Stimulated activated CD8-positive, alpha-beta memory T cell treated with anti-CD3 and anti-CD28 coated beads, Interleukin-4, amount 100 ng/mL, for 4 hours (primary cell): Measurements from ENCODE around the gene RPS27A.
"Not testable (repeated sequence)": the region's sequence is repeated elsewhere in the genome, so short reads cannot be mapped to it uniquely, and the experiment has no call there.

Experiments used
- DNase-seq, 2 donors: peaks; one replicate each; pipeline ENCODE4 v3.0.0-alpha.2; 2020; ENCODE audit warnings: low read depth in 2 of 2, low spot score in 1 of 2

The RPS27A gene

DNA sequence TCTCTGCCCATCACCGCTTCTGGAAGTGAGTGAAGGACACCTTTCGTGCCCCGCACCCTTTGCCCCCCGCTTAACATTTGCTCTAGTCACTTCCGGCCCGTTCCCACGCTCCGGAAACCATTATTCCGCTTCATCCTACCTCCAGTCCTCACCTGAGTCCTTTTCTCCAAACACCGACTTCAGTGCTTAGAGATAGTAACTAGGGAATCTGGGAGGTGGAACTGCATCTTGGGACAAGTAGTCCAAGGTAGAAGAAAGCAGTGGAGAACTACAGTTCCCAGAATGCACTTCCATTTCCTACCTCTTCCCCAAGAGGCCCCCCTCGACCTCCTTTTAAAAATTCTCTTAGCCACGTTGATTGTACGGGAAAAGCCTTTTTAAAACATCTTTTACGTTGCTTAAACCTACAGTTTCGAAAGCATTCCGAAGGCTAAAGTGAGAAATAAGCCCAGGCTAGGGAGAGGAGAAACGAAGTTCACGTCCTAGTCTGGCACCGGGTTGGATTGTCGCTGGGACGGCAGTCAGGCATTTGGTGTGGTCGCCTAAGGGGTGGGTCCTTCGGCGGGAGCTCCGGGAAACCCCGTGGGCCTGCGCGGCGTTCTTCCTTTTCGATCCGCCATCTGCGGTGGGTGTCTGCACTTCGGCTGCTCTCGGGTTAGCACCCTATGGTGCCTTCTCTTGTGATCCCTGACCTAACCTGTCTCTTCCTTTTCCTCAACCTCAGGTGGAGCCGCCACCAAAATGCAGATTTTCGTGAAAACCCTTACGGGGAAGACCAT lies at the start of gene RPS27A, which contains the start of gene CLHC1:
Gene RPS27A, plus strand, starts transcription at position 605 of the 779 bp plus-strand sequence. Its CDS starts 137 bp downstream, at position 742.
Gene CLHC1, minus strand, starts transcription at position 210 of the 779 bp plus-strand sequence. CDS start 9,882 bp downstream, outside the sequence.
- peak; percentile 88 to 89 for DNase-seq

DNA sequence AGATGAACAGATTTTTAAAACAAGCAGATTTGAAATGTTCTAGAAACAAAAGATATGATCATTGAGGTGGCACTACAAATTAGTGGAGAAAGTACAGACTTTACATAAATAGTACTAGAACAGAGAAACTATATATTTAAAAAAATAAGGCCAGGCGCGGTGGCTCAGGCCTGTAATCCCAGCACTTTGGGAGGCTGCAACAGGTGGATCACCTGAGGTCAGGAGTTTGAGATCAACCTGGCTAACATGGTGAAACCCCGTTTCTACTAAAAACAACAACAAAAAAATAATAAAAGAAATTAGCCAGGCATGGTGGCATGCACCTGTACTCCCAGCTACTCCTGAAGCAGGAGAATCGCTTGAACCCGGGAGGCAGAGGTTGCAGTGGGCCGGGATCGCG lies 45.7 kb upstream of the RPS27A start:
- not testable (repeated sequence) for DNase-seq

DNA sequence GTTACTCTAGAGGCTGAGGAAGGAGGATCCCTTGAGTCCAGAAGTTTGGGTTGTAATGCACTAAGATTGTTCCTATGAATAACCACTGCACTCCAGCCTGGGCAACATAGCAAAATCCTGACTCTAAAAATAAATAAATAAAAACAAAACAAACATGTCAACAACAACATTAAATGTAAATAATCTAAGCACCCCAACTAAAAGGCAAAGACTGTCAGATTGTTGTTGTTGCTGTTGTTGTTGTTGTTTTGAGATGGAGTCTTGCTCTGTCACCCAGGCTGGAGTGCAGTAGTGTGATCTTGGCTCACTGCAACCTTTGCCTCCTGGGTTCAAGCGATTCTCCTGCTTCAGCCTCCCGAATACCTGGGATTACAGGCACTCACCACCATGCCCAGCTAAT lies 40.6 kb upstream of the RPS27A start:
- DNase-seq, result not testable (repeated sequence)

DNA sequence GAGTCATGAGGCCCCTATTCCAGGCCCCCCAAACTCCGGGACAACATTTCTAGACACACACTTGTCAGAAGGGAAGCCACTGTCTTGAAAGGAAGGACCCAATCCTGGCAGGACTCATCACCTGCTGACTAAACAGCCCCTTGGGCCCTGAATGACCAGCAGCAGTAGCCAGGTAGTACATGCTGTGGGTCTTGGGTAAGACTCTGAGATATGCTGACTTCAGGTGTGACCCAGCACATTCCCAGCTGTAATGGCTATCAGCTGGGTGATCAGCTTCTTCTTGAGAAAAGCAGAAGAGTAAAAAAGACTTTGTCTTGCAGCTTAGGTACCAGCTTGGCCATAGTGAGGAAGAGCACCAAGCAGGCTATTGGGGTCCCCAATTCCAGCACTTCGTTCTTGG lies 36.0 kb upstream of the RPS27A start:
- no peak for DNase-seq

DNA sequence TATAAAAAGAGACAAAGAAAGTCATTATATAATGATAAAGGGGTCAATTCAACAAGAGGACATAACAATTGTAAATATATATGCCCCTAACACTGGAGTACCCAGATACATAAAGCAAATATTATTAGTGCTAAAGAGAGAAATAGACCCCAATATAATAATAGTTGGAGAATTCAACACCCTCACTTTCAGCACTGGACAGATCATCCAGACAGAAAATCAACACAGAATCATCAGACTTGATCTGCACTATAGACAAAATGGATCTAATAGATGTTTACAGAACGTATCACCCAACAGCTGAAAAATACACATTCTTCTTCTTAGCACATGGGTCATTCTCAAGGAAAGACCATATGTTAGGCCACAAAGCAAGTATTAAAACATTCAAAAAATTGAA lies 32.1 kb upstream of the RPS27A start:
- DNase-seq, result no peak

DNA sequence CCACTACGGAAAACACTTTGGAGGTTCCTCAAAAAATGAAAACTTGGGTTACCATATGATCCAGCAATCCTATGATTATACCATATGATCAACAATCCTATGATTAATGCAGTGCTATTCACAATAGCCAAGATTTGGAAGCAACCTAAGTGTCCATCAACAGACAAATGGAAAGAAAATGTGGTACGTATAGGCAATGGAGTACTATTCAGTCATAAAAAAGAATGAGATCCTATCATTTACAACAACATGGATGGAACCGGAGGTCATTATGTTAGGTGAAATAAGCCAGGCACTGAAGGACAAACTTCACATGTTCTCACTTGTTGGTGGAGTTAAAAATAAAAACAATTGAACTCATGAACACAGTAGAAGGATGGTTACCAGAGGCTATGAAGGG lies 28.0 kb upstream of the RPS27A start:
- DNase-seq, result no peak

DNA sequence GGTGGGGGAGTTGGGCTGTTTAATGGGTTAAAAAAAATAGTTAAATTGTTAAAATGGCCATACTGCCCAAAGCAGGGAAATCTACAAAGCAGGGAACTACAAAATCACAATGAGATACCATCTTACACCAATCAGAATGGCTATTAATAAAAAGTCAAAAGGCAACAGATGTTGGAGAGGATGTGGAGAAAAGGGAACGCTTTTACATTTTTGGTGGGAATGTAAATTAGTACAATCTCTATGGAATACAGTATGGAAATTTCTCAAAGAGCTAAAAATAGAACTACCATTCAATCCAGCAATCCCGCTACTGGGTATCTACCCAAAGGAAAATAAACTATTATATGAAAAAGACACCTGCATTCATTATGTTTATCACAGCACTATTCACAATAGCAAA lies 27.5 kb upstream of the RPS27A start:
- no peak for DNase-seq

DNA sequence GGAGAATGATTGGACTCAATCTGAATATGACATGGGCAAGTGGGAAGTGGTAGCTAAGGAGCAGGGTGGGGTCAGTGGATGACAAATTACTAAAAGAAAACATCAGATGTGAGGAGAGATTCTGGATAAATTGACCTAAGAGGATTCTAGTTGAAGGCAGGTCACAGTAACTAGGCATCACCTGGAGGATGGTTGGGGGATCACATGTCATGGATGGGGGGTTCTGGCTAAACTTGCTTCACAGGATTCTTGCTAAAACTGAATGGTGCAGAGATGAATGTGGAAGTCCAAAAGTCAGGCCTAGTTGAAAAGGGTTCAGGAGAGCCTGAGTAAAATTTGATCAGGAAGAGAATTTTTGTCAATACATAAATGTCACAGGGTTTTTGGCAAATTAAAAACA lies 18.7 kb upstream of the RPS27A start:
- DNase-seq, result no peak

DNA sequence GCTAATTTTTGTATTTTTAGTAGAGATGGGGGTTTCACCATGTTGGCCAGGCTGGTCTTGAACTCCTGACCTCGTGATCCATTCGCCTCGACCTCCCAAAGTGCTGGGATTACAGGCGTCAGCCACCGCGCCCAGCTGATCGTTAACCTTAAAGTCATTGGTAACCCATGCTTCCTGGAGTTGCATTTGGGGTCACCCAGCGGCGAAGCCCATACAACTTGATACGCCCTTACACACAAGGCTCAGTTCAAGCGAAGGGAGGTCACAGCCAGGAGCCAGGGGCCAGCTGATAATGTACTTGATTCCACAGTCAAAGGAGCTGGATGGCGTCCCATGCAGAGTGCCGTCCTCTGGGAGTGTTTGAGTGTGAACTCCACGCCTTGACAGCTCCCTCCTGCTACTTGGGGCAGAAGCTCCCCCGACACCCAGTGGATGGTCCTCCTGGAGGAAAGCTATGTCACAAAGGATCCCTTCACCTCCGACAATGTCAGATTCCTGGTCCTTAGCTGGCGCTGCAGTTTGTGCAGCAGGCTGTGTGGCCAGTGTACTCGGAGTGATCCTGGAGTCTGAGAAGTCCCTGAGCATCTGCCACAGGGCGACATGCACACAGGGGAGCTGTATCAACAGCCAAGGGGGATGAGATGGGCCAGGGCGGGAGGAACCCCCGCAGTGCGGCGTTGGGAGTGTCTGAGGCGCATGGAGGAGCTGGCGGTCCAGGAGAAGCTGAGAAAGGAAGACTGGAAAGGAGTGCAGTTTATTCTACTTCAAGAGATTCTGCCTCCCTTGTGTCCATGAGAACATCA lies 8.3 kb upstream of the RPS27A start:
- DNase-seq, result no peak

DNA sequence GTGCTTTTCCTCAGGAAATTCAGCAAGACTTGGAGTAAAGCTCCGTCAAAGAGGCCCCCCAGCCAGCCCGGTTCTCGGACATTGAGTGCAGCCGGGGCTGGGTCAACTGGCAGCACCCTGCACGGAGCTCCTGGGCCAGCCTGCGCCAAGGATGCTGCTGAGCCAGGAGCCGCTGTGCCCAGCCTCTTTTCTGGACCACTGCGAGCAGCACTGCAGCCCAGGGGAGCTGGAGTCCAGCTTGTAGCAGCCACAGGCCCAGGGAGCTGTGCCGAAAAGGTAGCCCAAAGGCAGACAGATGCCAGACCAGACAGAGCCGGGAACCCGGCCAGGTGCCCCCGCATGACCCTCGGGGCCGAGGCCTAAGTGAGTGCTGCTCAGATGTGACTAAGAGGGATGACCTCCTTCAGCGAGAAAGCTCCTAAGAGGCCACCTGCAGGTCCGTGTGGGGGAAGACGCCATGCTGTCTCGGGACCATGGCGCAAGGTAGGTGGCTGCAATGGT lies 7.7 kb upstream of the RPS27A start:
- DNase-seq, result no peak

DNA sequence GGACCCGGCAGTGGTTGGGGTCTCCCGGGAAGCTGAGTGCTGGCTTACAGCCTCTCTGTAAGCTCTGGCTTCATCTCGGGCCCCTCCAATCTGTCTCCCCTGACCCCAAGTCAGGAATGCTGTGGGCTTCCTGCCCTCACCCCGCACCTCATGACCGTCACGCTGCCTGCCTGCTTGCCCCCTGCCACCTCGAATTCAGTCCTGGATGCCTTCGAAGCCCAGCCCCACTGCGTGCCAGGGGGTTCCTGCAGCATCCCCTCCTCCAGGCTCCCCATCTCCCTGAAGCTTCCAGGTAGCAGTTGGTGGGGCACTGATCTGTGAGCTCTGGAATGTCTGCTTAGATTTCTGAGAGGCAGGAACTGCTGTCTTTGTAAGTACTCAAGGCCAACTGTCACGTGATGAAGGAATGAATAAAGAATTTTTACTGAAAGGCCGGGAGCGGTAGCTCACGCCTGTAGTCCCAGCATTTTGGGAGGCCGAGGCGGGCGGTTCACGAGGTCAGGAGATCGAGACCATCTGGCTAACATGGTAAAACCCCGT lies 6.9 kb upstream of the RPS27A start:
- DNase-seq, result no peak

DNA sequence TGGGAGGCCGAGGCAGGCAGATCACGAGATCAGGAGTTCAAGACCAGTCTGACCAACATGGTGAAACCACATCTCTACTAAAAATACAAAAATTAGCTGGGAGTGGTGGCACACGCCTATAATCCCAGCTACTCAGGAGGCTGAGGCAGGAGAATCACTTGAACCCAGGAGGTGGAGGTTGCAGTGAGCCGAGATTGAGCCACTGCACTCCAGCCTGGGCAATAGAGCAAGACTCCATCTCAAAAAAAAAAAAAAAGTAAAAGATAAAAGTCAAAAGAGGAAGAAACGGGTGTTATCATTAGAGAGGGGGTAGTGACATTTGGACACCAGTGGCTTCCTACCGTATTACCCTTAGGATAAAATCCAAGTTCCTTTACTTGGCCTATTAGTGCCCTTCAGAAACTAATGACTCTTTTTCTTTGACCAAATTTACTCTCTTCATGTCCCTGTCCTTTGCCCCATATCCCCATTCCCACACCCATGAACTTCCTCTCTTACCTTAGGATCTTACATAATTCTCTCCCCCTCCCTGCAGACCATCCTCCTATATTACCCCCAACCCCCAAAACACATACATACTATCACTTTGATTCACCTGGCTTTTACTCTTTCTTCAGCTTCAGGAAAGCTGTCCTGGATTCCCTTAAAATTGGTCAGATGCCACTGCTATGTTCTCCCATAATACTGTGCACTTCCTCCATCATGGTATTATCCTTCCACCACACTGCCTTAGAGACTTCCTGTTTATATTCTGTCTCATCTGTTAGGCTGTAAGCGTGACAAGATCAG lies 4.9 kb upstream of the RPS27A start:
- DNase-seq, result not testable (repeated sequence)

DNA sequence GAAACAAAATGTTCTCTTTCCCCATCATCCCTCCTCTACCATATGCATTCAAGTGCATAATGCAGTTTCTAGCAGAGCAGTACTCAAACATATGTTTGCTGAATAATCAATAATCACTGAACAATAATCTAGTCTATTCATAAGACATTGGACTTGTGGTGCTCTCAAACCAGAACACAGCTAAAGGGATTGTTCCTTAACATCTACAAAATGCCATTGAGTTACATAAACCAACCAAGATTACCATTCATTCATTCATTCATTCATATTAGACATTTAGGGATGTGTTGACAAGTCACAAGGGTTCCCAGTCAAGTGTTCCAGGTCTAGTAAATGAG lies 4.3 kb upstream of the RPS27A start:
- no peak for DNase-seq

DNA sequence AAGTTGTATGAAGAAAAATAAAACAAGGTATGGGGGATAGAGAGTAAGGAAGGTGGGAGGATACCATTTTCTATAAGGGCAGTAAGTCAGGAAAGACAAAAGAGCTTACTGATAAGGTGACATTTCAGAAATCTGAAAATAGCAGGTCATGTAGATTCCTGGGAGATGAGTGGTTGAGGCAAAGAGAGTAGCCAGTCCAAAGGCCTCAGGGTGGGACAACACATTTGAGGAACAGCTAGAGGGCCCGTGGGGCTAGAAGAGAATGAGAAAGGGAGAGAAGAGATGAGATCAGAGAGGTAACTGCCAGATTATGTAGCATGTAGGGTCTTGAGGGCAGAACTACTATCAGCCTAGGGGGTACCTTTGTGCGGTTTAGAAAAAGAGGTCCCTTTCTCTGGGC lies 3.3 kb upstream of the RPS27A start:
- DNase-seq, result no peak

DNA sequence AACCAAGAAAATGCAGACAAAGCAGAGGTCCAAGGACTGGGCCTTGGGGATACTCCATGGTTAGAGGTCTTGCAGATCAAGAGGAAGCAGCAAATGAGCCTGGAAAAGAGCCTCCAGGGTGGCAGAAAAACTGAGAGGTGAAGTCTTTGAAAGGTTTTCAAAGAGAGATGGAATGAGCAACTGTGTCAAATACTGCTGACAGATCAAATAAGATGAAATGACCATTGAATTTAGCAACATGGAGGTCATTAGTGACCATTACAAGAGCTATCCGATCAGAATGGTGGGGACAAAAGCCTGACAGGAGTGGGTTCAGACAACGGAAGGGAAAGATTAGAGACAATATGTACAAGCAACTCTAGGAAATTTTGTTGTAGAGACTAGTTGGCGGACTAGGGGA lies 1.9 kb upstream of the RPS27A start:
- no peak for DNase-seq

DNA sequence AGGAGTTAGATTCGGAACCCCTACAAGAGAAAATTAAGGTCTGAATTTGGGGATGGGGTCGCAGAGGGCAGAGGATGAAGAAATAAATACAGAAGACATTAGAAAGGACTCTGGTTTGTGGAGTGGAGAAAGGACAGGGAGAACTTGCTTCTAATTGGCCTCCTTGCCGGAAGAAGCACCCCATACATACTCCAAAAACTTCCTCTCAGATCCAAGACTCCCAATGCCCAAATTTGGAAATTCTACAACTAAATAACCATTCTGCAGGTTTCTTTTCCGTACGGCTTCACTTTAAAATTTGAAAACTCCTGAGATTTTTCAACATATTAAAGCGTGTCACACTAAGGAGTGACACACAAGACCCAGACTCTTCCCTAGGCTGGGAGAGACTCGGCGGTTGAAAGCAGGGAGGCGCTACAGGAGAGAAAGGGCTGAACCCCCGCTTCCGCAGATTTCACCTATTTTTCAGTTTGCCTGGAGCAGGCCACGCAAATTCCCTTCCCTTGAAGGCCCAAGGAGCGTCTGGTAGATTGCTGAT lies 873 bp upstream of the RPS27A start:
- DNase-seq, result no peak

DNA sequence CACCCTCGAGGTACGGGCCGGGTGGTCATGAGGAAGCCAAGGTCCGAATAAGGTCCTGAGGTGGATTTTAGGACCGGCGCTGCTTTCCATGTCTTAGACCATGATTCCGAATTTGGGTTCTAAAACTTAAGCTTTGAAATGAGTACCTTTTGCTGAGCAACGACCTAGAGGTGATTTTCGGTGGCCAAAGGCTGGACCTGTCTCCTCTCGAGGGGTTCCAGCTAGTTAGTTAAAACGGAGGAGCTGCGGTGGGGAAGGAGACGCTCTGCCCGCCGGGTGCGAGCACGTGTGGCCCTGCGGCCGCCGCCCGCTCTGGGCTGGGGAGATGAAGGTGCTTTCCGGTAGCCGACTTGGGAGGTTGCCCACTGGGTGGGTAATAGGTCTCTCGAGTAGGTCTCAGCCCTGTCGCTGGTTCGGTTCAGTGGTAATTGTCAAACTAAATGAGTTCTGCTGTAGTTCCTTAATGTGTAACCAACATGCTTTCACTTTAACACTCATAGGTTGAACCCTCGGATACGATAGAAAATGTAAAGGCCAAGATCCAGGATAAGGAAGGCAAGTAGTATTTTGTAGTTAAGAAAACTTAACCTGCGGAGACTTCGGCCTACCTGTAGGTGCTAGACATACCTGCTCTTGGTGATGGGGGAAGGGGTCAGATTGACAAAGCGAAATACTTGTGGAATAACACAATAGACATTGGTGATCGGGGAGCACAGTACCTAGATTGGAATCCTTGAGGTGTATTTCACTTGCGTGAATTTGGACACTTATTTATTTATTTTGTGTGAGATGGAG lies 572 bp downstream of the RPS27A start:
- no peak for DNase-seq

DNA sequence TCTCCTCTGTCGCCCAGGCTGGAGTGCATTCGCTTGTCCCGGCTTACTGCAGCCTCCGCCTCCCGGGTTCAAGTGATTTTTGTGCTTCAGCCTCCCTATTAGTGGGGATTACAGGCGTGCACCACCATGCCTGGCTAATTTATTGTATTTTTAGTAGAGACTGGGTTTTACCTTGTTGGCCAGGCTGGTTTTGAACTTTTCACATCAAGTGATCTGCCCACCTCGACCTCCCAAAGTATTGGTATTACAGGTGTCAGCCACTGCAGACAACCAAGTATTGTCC lies 1.1 kb downstream of the RPS27A start:
- no peak for DNase-seq

DNA sequence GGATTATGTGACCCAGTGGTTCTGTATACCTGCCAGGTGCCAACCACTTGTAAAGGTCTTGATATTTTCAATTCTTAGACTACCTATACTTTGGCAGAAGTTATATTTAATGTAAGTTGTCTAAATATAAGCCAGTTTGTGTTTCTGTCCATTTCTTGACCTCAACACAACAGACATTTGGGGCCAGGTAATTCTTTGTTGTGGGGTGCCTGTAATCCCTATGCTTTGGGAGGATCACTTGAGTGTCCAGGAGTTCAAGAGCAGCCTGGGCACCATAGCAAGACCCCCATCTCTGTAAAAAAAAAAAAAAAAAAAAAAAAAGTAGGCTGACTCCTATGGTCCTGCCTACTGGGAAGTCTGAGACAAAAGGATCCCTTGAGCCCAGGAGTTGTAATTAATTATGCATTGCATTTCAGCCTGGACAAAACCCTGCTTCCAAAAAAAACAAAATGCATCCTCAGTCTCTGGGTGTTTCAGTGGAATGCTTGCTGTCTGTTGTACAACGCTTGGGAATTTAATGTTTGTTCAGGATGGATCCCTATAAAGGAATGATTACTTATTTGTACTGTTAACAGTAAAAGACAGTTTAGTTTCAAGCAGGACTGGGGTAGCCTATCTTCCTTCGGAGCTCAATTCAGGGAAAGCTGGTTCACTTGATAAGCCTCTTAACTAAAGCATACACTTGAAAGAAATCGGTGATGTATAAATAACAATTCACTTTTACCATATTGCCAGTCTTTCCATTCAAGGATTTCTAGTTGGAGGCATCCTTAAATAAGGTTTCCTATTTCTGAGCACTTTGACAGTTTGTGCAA lies 3.4 kb downstream of the RPS27A start:
- no peak for DNase-seq
